ENCODE measurements around the gene WDR20. TPM values are rescaled to one million over a fixed set of nuclear protein-coding genes. Genes with fewer than 3 reads are reported as not detected.
A peak's percentile ranks its signal among the peaks of the same experiment; 100 is the strongest.

WDR20 gene
- total RNA-seq (ENCODE audit: low replicate concordance): 33.4 and 49.7 TPM in 2 replicates
- long read RNA-seq, transcript WDR20-203 (4 exons, 2,616 nt): minor isoform, 29 of 247 reads
- long read RNA-seq, transcript WDR20-210 (2 exons, 2,117 nt): minor isoform, 11 of 247 reads
- long read RNA-seq, transcript WDR20-204 (3 exons, 2,391 nt): major isoform, 103 of 247 reads
- long read RNA-seq, transcript WDR20-206 (4 exons, 2,067 nt): minor isoform, 7 of 247 reads
- long read RNA-seq, partial matches to known transcripts: 9 of 247 reads
- long read RNA-seq, other reads (novel, unspliced or antisense): 79 of 247 reads

DNA sequence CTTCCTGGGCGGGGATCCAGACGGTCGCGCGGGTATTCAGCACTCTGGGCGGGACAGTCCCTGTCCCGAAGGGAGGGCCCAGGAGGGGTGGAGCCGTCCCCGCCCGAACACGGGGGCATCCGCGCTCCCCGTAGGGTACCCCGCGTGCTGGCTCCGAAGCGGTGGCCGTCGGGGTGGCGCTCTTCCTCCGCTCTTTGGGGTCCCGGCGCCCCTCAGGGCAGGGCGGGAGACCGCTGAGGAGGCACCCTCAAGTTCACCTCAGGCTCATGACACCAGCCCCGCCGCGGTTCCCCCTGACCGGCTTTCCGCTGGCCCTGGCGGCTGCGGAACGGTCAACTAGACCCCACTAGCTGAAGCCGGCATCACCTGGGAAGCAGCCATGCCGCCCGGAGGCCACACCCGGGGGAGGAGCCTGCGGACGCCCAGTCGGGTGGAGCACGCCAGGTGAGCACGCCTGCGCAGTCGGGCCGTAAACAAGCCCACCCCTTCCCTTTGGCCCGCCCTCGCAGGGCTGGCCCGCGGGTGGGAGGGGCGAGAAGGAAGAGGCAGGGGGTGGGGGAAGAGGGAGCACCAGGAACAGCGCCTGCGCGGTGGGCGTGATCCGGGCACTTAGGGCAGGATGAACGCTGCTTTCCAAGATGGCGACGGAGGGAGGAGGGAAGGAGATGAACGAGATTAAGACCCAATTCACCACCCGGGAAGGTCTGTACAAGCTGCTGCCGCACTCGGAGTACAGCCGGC, at the start of gene WDR20:
TSS of gene WDR20 (plus strand) at position 612 of the 741 bp plus-strand sequence. CDS start at position 639, 27 bp downstream.
- DNase-seq (ENCODE audit: extremely low spot score, unreplicated experiment): peak; percentile 99
- peak within 1 kb of the TSS; percentile 93 for H3K4me3 Mint-ChIP-seq
- peaks cover 2% of the 10 kb centered on the region for H3K36me3 Mint-ChIP-seq
- no peaks in the 10 kb centered on the region for H3K9me3 Mint-ChIP-seq
- H3K27me3 Mint-ChIP-seq: no peaks in the 10 kb centered on the region
- H3K4me1 Mint-ChIP-seq (ENCODE audit: unreplicated experiment): peaks cover 14% of the 10 kb centered on the region
- TF ChIP-seq, protein P1, sequence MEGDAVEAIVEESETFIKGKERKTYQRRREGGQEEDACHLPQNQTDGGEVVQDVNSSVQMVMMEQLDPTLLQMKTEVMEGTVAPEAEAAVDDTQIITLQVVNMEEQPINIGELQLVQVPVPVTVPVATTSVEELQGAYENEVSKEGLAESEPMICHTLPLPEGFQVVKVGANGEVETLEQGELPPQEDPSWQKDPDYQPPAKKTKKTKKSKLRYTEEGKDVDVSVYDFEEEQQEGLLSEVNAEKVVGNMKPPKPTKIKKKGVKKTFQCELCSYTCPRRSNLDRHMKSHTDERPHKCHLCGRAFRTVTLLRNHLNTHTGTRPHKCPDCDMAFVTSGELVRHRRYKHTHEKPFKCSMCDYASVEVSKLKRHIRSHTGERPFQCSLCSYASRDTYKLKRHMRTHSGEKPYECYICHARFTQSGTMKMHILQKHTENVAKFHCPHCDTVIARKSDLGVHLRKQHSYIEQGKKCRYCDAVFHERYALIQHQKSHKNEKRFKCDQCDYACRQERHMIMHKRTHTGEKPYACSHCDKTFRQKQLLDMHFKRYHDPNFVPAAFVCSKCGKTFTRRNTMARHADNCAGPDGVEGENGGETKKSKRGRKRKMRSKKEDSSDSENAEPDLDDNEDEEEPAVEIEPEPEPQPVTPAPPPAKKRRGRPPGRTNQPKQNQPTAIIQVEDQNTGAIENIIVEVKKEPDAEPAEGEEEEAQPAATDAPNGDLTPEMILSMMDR (conservative IDR thresholded peaks at IDR 0.05): no peak
- H3K27ac Mint-ChIP-seq: peak within 1 kb of the TSS; percentile 88

DNA sequence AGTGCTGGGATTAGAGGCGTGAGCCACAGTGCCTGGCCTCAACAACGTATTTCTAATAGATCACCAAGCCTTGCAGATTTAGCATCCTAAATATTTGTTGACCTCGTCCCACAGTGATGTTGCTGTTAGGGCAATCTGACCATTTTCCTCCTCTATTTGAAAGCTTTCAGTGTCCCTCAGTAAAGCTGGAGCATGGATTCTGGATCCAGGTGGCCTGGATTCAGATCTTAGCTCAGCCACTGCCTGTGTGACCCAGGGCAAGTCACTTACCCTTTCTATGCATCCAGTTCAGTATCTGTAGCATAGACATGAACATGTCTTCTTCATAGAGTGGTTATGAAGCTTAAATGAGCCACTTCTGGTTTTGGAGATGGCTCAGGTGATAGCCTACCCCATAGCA, 49.0 kb upstream of the WDR20 start:
- H3K27me3 Mint-ChIP-seq: no peaks in the 10 kb centered on the region
- no peaks in the 10 kb centered on the region for H3K9me3 Mint-ChIP-seq
- peak overlapping the region; percentile 61 for H3K4me3 Mint-ChIP-seq
- no peak overlapping the region for H3K27ac Mint-ChIP-seq
- peaks cover 23% of the 10 kb centered on the region for H3K4me1 Mint-ChIP-seq (ENCODE audit: unreplicated experiment)
- no peak for DNase-seq (ENCODE audit: extremely low spot score, unreplicated experiment)
- peaks cover 6% of the 10 kb centered on the region for H3K36me3 Mint-ChIP-seq
- TF ChIP-seq, protein P1 (conservative IDR thresholded peaks at IDR 0.05): no peak

- H3K4me3 Mint-ChIP-seq: no peak overlapping the region
- H3K4me1 Mint-ChIP-seq (ENCODE audit: unreplicated experiment): peaks cover 33% of the 10 kb centered on the region
- no peaks in the 10 kb centered on the region for H3K36me3 Mint-ChIP-seq
Measured at GRCh38 chr14:102092806-102093205, 46.9 kb upstream of the WDR20 start.

GRCh38 chr14:102094101-102094500, 45.6 kb upstream of the WDR20 start:
- H3K9me3 Mint-ChIP-seq: no peaks in the 10 kb centered on the region
- H3K27me3 Mint-ChIP-seq: no peaks in the 10 kb centered on the region
- TF ChIP-seq, protein P1 (conservative IDR thresholded peaks at IDR 0.05): no peak
- no peaks in the 10 kb centered on the region for H3K36me3 Mint-ChIP-seq
- no peak overlapping the region for H3K27ac Mint-ChIP-seq
- H3K4me1 Mint-ChIP-seq (ENCODE audit: unreplicated experiment): peaks cover 24% of the 10 kb centered on the region
- no peak for DNase-seq (ENCODE audit: extremely low spot score, unreplicated experiment)
- H3K4me3 Mint-ChIP-seq: no peak overlapping the region

More at GRCh38 chr14:102092806-102093205, 46.9 kb upstream of the WDR20 start:
- no peaks in the 10 kb centered on the region for H3K9me3 Mint-ChIP-seq
- no peaks in the 10 kb centered on the region for H3K27me3 Mint-ChIP-seq
- TF ChIP-seq, protein P1 (conservative IDR thresholded peaks at IDR 0.05): no peak
- no peak for DNase-seq (ENCODE audit: extremely low spot score, unreplicated experiment)
- H3K27ac Mint-ChIP-seq: no peak overlapping the region

- Mint-ChIP-seq H3K9me3 (no peaks in the 10 kb centered on the region), H3K27ac (peak overlapping the region; percentile 93), H3K4me1 (ENCODE audit: unreplicated experiment) (peaks cover 16% of the 10 kb centered on the region), H3K27me3 (no peaks in the 10 kb centered on the region), H3K36me3 (no peaks in the 10 kb centered on the region), H3K4me3 (peak overlapping the region; percentile 55)
- TF ChIP-seq, protein P1 (conservative IDR thresholded peaks at IDR 0.05): no peak
- DNase-seq (ENCODE audit: extremely low spot score, unreplicated experiment): no peak
Measured at GRCh38 chr14:102095231-102095870, 44.3 kb upstream of the WDR20 start.

Measured in type B pancreatic cell (in vitro differentiated cells).